ENCODE data around the gene RNASET2.

Gene RNASET2

DNA sequence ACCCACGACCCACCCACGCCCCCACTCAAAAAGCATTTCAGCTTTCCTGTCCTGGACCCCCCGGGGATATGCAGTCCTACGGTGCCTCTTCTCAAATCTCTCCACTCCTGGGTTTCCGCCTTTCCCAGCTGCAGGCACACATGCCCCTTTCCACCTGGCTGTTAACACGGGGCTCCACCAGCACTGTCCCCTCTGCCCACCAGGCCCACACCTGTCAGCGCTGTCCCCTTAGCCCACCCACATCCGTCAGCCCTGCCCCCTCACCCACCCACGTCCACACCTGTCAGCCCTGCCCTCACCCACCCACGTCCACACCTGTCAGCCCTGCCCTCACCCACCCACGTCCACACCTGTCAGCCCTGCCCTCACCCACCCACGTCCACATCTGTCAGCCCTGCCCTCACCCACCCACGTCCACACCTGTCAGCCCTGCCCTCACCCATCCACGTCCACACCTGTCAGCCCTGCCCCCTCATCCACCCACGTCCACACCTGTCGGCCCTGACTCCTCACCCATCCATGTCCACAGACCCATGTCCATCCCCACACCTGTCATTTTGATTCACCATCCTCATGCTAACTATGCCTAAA is 11.6 kb downstream of the RNASET2 start:
- no peak for DNase-seq

DNA sequence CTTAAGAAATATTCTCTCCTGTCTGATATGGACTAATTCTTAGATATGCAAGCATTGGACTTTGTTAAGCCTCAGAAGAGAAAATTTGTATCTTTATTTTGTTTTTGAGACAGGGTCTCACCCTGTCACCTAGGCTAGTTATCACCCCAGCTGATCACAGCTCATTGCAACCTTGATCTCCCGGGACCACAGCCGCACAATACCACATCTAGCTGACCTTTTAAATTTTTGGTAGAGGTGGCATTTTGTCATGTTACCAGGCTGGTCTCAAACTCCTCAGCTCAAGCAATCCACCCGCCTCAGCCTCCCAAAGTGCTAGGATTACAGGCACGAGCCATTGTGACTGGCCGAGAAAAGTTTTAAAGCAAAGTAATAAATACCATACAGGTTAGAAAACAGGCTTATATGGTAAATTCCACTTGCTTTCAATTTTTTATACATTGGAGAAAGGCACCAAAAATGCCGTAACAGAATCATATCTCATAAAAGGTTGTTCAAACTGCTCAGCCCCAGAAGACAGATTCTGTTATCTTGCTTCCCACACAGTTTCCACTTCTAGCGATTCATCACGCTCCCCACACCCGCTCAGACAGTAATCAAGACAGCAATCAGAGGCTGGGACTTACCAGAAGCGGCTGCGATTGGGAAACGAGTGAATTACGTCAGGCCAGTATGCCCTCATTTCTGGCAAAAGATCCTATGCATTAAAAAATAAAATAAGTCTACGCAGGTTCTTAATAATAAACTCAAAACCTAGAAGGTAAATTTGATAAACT is 13.8 kb downstream of the RNASET2 start:
- DNase-seq, result no peak

DNA sequence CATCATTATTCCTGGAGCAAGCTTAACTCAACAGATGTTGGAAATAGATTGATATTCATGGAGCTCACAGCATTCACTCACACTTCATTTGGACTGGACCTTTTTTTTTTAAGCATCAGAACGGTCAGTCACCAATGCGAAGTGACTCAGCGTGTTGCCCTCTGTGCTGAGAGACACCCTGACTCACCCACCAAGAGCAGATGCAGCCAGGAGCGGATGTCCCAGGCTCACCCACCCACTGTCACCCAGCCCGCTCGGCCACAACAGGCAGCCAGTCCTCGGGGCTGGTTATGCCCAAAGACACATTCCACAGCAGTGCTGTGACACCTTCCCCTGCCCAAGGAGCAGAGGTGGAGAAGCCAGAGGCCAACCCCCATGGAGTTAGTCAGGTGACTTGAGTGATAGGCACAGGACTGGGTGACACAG is 15.7 kb downstream of the RNASET2 start:
- DNase-seq, result no peak

DNA sequence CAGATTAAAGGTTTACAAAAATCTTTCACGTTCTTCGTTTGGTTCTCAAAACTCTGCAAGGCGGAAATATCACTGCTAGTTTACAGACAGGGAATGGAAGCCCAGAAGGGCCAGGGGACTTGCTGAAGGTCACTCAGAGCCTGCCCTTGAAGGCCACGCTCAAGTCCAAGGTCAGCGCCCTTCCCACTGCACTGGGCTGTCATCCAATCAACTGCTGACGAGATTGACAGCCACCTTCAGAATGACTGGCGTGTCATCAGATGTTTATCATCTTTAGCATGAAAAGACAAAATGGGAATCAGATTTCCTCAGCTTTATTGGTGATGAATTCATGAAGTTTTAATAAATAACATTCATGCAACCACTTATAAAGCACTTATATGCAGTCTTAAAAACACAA is 16.5 kb downstream of the RNASET2 start:
- no peak for DNase-seq

DNA sequence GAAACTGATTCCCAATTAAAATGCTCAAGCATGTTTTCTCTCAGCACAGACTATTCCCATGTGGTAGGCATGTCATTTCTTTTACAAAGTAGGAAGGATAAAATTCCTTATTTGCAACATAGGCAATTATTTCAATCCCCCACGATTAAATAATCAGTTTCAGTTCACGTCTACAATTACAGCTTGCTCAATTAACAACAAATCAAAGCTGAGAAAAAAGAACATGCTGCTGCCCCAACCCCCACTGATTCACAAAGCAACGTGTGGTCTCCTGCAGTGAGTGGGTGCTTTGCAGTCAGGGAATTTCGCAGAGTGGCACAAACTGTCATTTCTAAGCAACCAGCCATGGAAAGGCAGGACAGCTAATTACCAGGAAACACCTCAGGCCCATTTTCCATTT is 17.0 kb downstream of the RNASET2 start:
- no peak for DNase-seq

DNA sequence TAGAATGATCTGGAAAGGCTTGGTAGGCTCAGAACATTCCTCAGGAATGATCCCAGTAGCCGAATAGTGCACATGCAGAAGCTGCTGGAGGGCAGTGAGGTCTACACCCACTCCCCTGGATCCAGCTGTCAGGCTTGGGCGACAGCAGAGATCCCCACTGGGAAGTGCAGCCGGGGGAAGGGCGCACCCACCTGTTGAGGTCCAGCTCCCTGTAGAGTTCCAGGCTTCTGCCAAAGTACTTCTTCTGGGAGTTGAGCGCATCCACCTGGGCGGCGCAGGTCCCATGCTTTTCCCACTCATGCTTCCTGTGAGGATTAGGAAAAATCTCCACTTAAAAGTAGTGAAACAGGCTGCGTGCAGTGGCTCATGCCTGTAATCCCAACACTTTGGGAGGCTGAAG is 17.6 kb downstream of the RNASET2 start:
- no peak for DNase-seq

DNA sequence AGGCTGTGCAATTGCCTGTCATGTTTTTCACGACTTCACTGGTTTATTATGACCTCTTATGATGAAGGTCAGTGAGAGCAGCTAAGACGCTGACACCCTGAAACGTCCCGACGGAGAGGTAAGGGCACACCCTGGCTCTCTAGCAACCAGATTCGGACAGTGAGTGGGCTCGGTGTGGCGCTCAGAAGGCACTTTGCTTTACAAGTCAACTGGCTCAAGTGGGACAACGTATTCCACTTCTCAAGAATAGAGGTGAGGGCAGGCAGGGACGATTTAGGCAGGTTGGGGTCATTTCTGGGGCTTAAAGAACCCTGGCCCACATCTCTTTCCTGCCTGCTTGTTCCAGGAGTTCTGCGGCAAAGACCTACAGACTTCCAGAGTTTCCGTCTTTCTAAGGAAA is 18.2 kb downstream of the RNASET2 start:
- DNase-seq, result no peak

DNA sequence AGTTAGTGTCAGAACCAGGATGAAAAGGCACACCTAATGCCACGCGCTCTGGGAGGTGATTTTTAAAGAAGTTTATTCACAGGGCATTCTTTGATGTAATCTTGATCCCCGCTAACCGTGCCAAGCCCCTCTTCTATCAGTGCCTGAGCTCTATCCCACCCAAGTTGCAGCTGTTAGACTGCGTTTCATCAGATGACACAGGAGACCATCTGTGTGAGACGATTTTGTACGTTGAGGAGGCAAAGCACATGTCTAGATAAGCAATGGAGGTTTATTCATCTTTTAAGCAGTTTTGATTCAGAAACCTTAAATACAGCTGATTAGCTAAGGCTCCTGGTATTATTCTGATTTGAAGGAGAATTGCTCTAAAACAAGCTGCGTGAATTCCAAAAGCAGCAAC is 18.6 kb downstream of the RNASET2 start:
- DNase-seq, result no peak

DNA sequence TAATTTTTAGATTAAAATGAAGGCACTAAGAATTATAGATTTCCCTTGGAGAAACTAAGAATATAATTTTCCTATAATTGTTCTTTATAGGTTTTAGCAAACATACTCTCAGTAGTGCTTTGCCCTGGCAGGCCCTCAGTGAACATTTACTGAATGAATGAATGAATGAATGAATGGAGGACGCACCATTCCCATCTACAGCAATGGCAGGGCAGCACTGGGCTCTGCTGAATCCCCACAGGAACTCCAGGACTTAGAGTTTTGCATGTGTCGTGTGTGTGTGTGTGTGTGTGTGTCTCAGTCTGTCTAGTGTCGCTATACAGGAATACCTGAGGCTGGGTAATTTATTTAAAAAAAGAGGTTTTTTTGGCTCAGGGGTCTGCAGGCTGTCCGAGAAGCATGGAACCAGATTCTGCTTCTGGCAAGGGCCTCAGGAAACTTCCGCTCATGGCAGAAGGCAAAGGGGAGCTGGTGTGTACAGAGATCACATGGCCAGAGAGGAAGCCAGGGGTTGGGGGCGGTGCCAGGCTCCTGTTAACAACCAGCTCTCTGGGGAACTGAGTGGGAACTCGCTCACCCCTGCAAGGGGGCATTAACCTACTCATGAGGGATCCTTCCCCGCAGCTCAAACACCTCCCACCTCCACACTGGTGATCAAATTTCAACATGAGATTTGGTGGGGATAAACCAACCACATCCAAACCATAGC is 20.1 kb downstream of the RNASET2 start:
- no peak for DNase-seq

DNA sequence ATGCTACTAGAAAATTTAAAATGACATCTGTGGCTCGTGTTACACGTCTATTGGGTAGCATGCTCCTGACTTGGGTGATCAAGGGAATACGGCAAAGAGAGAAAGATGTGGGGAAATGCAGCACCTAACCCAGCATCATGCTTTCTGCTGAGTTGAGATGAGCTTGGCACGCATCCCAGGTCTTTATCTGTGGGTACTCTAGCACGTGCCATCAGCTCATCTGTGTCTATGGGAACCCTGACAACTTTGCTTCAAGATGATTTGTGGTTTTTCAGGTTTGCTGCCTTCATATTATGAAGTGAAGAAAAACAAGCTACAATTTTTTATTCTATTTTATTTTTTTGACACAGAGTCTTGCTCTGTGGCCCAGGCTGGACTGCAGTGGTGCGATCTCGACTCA is 21.0 kb downstream of the RNASET2 start:
- DNase-seq, result no peak

DNA sequence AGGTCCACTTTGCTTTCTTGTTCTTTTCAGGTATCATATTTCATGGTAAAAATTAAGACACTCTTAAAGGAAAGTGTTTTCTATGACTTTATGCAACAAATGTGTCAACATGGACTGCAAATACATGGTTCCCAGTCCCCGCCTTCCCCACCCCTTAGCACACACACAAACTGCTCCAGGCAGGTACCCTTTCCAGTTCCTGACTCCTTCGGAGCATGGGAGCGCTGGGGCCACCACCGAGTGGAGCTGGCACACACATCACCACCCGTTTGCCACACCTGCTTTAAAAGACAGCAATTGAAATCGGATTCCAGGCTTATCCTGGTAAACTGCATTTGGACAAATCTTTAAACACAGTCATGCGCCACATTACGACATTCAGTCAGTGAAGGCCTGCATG is 22.2 kb downstream of the RNASET2 start:
- no peak for DNase-seq

DNA sequence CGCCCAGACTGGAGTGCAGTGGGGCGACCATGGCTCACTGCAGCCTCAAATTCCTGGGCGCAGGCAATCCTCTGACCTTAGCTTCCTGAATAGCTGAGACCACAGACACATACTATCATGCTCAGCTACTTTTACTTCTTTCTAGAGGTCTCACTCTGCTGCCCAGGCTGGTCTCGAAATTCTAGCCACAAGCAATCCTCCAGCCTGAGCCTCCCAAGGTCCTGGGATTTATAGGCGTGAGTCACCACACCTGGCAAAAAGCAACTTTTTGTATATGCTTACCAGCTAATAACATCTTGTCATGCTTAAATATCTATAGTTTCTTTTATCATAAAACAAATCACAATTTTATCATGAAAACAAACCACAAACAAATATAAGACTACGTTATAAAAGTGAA is 23.0 kb downstream of the RNASET2 start:
- no peak for DNase-seq

DNA sequence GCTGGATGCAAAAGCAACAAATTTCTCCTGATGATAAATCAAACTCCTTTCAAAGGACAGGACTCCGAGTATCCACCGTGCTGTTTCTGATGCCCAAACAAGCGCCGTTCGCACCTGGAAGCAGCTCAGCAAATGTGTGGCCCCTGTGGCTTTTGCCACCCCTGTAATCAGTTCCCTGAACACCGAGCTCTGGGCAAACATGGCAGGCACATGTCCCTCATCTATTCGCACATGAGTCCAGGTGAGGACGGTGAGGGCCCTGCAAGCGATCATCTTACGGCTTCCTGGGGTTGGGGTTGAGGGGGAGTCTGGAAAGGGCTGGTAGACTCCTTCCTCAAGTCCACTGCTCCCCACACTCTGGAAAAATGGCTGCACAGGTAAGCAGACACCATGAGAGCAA is 23.7 kb downstream of the RNASET2 start:
- no peak for DNase-seq

DNA sequence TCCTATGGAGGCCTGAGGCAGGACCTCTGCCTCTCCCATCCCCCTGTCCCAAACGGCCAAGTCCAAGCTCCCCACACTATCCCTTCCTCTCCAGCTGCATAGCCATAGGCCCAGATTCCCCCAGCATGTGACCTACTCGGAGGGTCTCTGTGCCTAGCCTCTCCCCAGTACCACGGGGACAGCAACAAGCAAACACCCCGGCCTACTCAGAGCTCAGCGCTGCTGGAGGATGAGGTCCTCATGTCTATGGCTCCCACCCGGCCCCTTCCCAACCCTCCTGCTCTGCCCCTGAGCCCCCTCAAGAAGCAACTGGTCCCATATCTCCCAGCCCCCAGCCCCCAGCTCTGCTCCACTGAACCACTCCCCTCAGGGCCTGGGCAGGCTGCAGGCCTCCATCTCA is 24.2 kb downstream of the RNASET2 start:
- DNase-seq, result no peak

DNA sequence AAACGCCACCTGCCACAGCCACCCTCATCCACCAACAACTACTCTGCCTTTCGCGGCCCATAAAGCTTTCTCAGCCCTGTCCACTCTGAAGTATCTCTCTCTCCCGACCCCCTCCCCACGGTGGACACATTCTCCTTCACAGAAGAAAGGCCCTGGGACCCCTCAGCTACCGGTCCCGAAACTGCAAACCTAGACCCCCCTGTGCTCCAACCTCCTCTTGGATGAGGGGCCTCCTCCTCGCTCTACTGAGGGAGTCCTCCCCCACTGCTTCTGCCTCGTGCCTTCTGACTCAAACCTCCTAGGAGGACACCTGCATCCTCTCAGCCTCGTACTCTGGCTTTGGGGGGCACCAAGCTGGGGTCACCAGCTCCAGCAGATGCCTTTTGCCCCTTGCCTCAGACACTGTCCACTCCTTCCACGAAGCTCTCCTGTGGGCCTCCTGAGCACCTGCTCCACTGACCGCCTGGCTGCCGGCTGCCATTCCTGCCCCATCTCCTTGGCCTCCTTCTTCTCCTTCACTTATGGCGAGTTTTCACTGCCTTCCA is 24.9 kb downstream of the RNASET2 start:
- DNase-seq, result no peak

DNA sequence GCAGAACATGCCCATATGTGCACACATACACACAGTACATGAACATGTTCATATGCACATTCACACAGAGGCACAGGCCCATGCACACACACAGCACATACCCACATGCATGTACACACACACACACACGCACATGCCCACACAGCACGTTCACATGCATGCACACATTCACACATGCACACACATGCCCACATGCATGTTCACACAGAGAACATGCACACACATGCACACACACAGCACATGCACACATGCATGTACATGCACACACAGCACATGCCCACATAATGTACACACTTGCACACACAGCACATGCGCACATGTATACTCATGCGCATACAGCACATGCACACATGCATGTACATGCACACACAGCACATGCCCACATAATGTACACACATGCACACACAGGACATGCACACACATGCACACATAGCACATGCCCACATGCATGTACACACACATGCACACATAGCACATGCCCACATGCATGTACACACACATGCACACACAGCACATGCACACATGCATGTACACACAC is 25.9 kb downstream of the RNASET2 start:
- no peak for DNase-seq

DNA sequence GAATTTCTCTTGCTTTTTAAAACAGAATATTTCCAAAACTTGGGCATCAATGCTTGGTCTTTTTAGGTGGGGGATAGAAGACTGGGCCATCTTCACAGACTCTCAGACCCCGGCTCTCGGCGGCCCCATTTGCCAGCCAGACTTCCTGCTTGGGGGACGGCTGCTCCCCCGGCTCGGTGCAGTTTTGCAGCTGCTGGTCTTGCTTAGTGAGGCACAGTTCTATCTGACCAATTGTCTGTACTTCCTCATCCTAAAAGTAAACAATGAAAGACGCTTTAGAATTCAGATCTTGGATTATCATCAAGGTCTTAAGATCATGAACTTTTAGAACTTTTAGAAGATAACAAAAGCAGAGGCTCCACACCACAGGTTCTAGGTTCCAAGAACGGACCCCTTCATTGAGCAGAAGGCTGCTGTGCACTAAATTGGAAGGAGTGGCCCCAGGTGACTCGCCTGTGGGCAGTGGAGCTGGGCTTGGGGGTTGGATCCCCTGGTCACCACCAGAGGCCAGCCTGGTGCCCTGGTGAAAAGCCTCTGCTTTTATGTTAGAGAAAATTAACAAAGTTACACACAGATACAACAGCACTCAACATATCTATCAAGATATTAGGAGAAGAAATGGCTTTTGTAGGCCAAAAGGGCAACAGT is 26.7 kb downstream of the RNASET2 start:
- no peak for DNase-seq

DNA sequence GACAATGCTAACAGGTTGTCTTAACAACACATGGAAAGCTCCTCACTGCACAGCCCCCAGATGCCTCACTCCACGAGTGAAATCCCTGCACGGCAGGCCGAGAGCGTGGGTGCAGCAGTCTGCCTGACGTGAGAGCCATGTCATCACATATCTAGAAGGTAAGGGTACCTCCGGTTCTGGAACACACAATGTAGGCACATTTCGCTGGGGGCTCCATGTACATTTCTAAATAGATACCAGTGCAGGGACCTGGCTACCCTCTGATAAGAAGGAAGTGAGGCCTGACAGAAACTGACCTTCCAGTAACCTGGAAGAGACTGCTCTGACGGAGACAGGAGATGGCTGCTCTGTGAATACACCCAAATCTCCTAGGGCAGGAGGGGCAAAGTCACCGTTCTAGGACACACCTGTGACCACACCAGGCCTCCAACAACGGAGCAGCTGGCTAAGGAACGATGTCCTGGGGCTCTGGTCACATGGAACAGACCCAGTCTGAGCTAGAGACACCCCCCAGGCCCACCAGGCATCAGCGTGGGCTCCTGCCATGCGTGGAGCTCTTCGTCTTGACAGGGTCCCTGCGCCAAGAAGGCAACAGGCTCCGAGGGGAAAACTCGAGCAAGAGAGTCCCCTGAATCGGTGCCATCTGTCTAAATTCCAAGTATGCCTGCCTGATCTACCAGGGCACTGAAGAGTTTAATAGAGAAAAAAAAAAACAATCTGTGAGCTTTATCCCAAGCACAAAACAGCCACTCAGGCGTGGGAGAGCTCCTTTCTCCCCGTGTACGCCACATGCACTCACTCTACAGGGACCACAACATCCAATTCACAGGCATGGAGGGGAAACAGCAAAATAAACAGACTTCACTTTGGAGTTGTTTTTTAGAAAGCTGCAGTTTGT is 27.5 kb downstream of the RNASET2 start:
- no peak for DNase-seq

DNA sequence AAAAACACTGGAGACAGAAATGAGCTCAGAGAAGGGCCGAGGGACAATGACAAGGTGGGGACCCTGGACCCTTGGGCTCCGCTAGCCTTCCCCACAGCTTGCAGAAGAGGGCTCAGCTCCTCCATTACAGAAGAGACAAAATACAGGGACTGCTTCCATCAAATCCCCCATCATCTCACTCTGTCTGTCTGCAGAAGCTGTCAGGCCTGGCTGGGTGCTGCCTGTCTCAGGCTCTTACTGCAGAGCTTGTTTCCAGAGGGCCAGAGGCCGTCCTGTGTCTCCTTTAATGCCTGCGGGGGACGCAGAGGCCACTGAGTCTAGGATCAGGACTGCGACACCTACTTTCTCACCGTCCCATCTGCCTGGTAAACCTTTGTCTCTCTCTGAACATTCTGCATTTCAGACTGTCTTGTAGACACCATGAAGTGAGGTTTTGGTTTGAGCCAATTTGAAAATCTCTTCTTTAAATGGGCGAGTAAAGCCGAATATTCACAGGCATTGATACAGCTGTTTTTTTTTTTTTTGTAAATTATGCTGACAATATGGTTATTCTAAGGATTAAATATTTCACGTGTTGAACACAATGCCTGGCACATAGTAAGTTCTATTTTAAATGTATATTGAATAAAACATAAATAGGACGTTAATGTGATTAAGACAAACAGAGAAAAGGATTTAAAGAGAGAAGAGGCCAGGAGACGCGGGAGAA is 28.3 kb downstream of the RNASET2 start:
- DNase-seq, result no peak

DNA sequence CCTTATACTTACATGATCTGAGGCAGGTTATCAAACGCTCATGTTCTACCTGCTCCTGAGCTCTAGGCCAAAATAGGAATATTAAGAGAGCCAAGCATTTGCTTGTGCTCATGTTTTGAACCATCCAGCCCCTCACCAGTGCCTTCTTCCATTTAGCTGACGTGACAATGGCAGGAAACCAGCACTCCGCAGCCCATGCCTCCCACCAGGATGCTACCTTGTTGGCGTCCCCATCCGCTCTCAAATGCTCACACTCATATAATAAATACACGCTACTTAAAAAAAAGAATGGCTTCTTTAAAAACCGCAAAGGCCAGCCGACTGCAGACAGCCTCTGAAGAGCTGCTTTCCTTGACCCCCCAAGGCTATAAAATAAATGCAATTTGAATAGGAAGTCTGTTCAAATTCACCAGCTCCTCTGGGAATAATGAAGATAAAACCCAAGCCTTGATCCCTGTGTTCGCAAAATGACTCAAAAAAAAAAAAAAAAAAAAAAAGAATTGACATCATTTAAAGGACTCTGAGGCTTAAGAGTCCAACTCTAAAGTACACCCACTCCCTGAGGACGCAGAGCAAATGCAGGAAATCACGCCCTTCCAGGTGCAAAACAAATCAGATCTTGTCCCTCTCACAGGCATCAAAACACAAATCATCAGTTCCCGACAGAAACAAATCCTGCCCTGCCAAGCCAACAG is 29.0 kb downstream of the RNASET2 start:
- no peak for DNase-seq

DNA sequence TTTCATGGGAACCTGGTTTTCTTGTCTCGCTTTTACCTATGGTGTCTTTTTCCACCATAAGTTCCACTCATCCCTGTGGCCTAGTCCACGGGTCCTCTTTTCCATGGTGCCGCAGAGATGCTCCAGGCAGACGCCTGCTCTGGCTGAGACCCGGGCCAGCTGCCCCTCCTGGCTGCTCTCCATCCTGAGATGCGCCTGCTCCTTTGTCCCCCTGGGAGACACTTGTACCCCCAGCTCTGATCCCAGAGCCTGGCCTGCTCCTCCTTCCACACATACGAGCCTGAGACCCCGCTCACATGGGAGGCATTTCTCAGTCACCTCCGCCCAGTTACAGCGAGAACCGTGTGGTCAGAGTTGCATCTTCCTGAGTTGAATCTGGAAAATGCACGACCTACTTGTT is 29.6 kb downstream of the RNASET2 start:
- no peak for DNase-seq

Measured in SHP77 treated with DMSO at 0.1 percent for 48 hours (cell line).